ENCODE results near the gene CHRM1.
"Not testable (repeated sequence)": the region's sequence is repeated elsewhere in the genome, so short reads cannot be mapped to it uniquely, and the experiment has no call there.

The CHRM1 gene

GRCh38 chr11:62921201-62921572, at the start of gene CHRM1:
CHRM1 (minus strand) TSS chr11:62921363; CDS start chr11:62911100, 10,263 bp downstream.
- DNase-seq (ENCODE audit: low read depth in 1 of 2, low spot score in 1 of 2), result no peak

GRCh38 chr11:62965574-62965973, 44.4 kb upstream of the CHRM1 start:
- no peak for DNase-seq (ENCODE audit: low read depth in 1 of 2, low spot score in 1 of 2)

- no peak for DNase-seq (ENCODE audit: low read depth in 1 of 2, low spot score in 1 of 2)
Measured at GRCh38 chr11:62962391-62962790, 41.2 kb upstream of the CHRM1 start.

DNA sequence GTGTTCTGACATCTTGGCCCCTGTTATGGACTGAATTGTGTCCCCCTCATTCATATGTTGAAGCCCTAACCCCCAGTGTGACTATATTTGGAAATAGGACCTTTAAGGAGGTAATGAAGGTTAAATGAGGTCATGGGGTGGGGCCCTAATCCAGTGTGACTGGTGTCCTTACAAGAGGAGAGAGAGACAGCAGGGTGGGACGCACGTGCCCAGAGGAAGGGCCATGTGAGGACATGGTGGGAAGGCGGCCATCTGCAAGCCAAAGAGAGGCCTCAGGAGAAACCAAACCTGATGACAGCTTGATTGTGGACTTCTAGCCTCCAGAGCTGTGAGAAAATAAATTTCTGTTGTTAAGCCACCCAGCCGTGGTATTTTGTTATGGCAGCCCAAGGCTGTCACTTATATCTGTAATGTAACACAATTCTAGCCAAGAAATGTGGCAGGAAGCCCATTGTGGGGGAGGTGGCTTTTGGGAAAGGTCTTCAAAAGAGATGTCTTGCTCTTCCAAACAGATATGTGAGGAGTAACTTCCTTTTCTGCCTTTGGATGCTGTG, 39.9 kb upstream of the CHRM1 start:
- no peak for DNase-seq (ENCODE audit: low read depth in 1 of 2, low spot score in 1 of 2)

GRCh38 chr11:62959422-62959980, 38.3 kb upstream of the CHRM1 start:
- no peak for DNase-seq (ENCODE audit: low read depth in 1 of 2, low spot score in 1 of 2)

DNA sequence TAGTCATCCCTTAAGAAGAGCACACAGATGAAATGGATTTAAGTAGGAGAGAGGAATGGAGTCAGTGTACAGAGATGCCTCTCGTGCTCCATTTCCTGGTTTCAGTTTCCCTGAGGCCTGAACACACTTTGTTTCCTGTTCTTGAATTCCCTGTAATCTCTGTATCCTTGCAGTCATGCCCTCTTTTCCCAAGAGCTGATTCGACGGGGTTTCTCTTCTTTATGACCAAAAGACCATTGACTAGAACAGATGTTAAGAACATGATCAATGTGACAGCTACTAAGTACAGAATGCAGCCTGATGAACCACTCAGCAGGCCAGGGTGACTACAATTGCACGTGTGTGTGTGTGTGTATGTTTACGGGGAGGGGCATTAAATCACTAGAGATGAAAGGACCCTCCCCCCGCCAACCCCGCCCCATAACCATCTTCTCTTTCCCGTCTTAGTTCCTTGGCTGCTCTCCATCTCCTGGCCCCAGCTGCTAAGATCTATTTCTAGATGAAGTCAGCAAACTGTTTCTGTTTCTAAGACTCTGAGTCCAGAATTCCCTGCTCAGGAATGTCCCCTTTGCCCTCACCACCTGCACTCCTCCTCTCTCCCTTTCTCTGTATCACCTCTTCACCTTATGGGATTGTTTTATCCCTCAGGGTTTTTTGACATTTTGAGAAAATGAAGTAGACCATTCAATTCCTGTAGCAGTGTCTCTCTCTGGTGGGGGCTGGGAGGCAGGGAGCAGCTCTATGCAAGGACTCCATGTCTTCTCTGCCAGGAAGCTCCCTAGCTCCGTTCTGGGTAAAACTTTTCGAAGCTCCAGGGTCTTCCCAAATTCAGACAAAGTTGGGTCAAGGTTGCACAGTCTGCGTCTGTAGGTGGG, 37.6 kb upstream of the CHRM1 start:
- DNase-seq (ENCODE audit: low read depth in 1 of 2, low spot score in 1 of 2), result no peak

DNA sequence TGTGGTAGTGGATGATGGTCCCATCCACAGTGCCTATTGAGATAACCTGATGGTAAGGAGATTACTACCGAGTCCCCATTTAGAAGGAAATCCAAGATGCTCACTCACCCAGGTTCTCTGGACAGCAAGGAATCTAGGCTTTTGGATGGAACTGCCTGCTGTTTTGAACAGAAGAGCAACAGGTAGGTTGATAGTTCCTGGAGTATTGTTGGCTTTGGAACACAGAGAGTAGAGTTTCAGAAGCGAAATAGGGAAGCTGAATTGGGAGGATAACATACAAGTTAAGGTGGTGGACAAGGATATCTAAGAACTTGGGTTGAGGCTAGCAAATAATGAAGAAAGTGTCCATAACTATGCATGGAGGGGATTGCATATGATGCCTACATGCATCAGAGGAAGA, 36.0 kb upstream of the CHRM1 start:
- DNase-seq (ENCODE audit: low read depth in 1 of 2, low spot score in 1 of 2), result no peak

- no peak for DNase-seq (ENCODE audit: low read depth in 1 of 2, low spot score in 1 of 2)
Measured at GRCh38 chr11:62954478-62954877, 33.3 kb upstream of the CHRM1 start.

DNA sequence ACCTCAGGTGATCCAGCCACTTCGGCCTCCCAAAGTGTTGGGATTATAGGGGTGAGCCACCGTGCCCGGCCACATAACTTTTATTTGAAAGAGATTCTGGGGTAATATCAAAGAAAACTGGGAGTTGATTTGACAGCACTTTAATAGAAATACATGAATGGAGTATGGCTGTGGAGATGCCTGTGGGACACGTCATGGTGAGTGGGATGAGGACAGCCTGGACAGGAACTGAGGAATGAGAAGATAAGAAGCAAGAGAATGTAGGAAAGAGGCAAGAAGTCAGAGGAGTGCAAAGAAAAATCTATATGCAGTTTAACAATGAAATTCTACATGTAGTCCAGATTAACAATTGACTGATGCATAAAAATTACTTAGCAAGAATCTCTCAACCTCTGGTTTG, 32.6 kb upstream of the CHRM1 start:
- no peak for DNase-seq (ENCODE audit: low read depth in 1 of 2, low spot score in 1 of 2)

- no peak for DNase-seq (ENCODE audit: low read depth in 1 of 2, low spot score in 1 of 2)
Measured at GRCh38 chr11:62948765-62949320, 27.7 kb upstream of the CHRM1 start.

- DNase-seq (ENCODE audit: low read depth in 1 of 2, low spot score in 1 of 2), result not testable (repeated sequence)
Measured at GRCh38 chr11:62945538-62945937, 24.4 kb upstream of the CHRM1 start.

DNA sequence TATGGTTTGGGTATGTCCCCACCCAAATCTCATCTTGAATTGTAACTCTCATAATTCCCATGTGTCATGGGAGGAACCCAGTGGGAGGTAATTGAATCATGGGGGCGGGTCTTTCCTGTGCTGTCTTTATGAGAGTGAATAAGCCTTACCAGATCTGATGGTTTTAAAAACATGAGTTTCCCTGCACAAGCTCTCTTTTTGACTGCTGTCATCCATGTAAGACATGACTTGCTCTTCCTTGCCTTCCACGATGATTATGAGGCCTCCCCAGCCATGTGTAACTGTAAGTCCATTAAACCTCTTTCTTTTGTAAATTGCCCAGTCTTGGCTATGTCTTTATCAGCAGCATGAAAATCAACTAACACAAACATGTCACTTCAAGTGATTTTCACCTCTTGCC, 16.4 kb upstream of the CHRM1 start:
- DNase-seq (ENCODE audit: low read depth in 1 of 2, low spot score in 1 of 2), result not testable (repeated sequence)

DNA sequence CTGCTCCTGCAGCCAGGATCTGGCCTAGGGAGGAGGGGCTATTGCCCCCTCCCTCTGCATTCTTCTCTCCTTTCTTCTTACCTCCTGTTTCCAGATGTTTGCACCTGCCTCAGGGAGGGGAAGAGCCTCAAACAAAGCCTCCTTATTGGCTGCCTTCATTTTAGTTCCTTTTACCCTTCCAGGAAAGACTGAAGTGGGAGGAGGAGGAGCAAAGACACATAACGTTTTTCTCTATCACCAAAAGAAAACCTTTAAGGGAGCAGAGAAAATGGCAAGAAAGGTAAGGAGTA, 13.3 kb upstream of the CHRM1 start:
- DNase-seq (ENCODE audit: low read depth in 1 of 2, low spot score in 1 of 2), result no peak

- no peak for DNase-seq (ENCODE audit: low read depth in 1 of 2, low spot score in 1 of 2)
Measured at GRCh38 chr11:62933750-62934495, 12.8 kb upstream of the CHRM1 start.

GRCh38 chr11:62933285-62933684, 12.1 kb upstream of the CHRM1 start:
- no peak for DNase-seq (ENCODE audit: low read depth in 1 of 2, low spot score in 1 of 2)

DNA sequence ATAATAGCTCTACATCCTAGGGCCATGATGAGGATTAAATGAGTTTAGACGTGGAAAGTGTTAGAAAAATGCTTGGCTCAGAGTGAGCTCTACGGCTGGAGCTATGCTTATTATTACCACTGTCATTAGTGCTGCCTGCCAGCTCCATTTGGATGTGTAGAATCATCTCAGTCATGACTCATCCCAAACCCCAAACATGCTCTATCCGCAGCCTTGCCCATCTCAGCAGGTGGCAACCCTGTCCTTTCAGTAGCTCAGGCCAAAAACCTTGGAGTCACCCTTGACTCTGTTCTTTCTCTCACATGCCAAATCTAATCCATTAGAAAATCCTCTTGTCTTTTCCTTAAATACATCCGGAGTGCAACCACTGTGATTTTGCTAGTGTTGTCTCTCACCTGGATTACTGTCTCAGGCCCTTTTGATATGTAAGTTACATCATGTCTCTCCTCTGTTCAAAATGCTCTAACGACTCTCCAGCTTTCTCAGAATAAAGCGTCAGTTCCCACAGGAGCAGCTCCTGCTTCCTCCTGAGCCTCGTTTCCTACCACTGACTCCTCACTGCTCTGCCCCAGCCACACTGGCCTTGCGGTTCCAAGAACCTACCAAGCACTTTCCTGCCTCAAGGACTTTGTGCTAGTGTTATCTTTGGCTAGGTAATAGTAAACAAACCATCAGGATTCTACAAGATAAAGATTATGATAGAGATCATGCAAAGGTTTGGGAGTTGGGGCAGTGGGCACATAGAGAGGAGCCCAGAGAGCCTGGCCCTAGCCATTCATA, 10.5 kb upstream of the CHRM1 start:
- DNase-seq (ENCODE audit: low read depth in 1 of 2, low spot score in 1 of 2), result no peak

- DNase-seq (ENCODE audit: low read depth in 1 of 2, low spot score in 1 of 2), result no peak
Measured at GRCh38 chr11:62930666-62931065, 9.5 kb upstream of the CHRM1 start.

DNA sequence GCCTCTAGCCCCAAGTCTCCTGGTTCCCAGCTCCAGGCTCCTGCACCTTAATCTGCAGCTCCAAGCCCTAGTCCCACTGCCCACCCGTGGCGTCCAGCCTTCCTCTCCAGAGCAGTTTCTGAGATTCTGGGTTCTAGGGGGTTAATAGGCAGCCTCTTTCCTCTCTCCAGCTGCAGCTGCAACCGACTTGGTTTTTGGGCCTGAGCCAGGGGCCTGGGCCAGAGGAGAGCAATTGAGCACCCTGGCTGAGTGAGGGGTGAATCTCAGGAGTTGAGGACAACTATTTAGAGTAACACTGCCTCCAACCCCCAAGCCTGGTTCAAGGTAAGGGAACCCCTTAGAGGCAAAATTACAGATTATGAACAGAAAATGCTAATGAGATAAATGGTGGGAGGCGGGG, 9.0 kb upstream of the CHRM1 start:
- no peak for DNase-seq (ENCODE audit: low read depth in 1 of 2, low spot score in 1 of 2)

DNA sequence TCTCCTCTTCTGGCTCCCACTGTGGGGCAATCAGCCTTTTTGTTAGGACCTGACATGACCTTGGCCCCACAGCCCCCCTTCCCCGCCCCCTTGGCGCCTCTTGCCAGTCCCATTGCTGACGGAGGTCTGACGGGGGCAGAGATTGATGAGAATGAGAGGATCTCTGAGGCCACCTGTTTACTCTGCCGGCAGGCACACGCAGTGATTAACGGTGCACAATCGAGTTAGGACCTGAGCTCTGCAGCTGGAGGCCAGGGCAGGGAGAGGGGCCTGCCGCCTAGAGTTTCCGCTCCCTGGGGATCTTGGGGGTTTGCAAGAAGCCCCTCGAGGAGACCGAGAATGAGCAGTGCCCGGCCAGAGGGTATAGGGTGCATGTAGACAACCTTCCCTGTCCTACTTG, 6.8 kb upstream of the CHRM1 start:
- no peak for DNase-seq (ENCODE audit: low read depth in 1 of 2, low spot score in 1 of 2)

DNA sequence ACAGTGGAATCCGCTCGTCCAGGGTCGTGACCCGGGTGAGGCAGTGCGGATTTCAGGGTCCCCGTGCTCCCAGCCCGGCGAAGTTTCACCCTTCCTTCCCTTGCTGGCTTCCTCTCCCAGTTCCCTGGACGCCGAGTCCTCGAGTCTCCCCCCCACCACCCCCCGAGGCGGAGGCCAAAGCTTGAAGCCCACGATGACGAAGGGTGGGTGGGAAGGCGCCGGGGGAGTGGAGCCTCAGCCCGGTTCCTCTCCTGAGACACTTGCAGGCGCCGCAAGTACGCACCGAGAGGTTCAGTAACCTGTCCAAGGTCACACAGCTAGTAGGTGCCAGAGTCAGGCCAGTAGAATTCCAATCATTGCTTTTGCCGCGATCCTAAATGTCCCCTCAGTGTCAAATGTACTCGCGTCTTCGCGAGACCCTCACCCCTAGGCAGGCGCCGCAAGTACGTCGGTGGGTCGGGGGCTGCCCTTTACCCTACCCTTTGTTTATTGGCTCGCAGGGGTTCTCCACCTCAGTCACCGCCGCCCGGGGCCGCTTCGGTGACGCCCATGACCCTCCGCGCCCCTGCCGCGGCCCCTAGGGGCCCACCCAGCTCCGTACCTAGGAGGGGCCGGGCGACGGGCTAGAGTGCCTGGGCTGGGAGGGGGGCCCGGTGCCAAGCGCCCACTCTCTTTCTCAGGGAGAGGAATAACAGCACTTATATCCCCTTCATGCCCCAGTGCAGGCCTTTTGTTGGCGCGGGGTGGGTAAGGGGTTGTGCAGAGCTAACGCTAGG, 5.7 kb upstream of the CHRM1 start:
- no peak for DNase-seq (ENCODE audit: low read depth in 1 of 2, low spot score in 1 of 2)

Measured in activated T-helper 1 cell treated with anti-CD3 and anti-CD28 coated beads, Interleukin-2, amount 50 U/mL, for 16 hours (primary cell).